GF-D8 (cell line): ENCODE measurements around the gene SERPINB6.
"Not testable (repeated sequence)": the region's sequence is repeated elsewhere in the genome, so short reads cannot be mapped to it uniquely, and the experiment has no call there.

Experiments
- DNase-seq: peaks from one replicate; lab custom pipeline; 2025; lab: John Stamatoyannopoulos, UW

The SERPINB6 gene

DNA sequence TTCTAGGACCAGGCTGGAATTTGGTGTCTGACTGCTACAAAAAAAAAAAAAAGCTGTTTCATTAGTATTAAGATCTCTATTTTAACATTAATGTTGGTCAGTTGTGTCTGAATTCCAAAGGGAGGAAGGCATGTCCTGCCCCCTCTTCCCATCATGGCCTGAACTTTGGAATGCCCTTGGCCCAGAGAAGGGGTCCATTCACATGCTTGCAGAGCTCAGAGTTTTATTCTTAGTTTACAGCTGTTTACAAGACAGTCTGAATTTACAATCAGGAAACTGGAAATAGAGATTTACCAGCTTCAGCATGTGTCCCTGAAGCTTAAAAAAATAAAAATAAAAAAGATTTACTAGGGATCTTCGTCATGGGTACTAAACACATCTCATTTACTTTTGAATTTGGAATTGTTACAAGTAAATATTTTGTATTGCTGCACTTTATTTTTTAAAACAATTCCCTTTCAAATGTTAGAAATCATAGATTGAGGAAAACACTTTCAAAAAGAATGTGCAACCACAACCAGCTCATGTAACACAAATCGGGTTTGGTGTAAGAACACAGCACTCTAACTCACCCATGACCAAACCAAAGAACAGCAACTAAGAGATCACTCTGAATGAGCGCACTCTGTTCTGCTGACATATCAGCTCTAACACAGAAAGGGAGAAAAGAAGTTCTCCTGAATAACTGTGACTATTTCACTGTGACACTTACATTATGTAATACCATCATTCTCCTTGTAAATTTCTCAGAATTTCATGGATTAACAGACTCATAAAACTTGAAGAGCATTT lies 6.6 kb upstream of the SERPINB6 start:
- no peak for DNase-seq

DNA sequence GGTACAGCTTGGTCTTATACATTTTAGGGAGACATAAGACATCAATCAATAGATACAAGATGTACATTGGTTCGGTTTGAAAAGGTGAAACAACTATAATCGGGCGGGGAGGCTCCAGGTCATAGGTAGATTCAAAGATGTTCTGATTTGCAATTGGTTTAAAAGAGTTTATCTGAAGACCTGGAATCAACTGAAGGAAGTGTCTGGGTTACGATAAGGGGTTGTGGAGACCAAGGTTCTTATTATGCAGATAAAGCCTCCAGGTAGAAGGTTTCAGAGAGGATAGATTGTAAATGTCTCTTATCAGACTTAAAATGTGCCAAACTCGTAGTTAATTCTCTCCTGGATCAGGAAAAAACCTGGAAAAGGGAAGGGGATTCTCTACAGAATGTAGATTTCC lies 5.9 kb upstream of the SERPINB6 start:
- no peak for DNase-seq

DNA sequence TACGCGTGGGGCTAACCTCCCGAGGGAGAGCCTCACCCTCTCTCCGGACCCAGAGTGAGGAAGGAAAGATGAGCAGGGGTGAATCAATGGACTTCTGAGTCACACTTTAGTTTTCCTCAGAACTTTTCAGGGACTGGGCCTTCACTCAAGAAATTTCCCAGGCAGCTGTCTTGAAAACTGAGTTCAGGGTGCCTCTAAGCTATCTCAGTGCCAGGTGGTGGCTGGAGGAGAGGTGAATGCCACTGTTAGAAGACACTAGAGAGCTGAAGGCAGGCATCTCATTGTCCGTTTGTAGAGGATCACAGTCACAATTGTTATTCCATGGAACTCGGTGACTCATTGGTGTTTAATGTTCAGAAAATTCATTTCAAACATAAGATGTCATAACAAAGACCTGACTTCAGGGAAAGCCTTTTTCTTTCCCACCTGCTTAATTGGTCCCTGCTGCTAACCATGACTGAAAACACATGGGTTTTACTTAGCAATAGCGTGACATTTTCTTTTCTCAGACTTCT lies 5.3 kb upstream of the SERPINB6 start:
- DNase-seq: no peak

DNA sequence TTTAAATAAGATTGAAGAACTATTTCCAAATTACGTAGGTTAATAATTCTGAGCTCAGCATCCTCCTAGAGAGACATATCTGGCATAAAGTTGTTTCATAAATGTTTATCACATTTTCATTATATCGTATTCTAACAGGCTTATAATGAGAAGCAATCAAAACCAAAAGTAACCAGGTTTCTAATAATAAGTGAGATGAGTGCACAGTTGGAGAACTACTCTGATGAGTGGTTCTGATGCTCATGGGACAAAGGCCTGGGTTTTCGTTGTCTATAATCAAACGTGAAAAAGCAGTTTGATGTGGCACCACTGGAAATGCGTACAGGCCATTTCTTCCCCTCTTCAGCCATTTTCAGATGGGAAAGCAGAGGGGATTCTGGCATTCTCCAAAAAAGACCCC lies 4.7 kb upstream of the SERPINB6 start:
- no peak for DNase-seq

DNA sequence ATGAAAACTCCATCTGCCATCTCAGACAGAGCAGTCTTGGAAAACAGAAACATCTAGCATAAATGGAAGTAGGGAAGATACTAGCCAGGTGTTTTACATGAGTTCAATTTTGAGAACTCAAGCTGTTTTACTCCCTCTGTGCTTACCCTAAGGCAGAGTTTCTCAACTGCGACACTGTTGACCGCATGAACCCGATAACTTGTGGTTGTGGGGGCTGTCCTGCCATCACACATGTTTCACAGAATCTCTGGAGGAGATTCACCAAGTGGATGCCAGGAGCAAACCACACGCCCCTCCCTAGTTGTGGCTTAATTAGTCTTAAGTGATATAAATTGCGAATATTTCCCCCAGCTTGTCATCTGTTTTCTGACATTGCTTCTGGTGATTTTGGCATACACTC lies 2.3 kb upstream of the SERPINB6 start:
- DNase-seq: peak; percentile 77

DNA sequence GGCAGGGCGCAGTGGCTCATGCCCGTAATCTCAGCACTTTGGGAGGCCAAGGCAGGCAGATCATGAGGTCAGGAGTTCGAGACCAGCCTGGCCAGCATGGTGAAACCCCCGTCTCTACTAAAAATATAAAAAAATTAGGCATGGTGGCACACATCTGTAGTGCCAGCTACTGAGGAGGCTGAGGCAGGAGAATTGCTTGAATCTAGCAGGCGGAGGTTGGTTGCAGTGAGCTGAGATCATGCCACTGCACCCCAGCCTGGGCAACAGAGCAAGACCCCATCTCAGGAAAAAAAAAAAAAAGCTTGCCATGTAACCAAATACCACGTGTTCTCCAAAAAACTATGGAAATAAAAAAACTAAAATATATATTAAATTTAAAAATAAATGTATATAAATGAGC lies 1.8 kb upstream of the SERPINB6 start:
- not testable (repeated sequence) for DNase-seq

DNA sequence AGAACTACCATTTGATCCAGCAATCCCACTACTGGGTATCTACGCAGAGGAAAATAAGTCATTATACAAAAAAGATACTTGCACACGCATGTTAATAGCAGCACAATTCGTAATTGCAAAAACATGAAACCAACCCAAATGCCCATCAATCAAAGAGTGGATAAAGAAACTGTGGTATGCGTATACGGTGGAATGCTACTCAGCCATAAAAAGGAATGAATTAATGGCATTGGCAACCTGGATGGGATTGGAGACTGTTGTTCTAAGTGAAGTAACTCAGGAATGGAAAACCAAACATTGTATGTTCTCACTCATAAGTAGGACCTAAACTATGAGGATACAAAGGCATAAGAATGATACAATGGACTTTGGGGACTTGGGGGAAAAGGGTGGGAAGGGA lies 1.3 kb upstream of the SERPINB6 start:
- not testable (repeated sequence) for DNase-seq

DNA sequence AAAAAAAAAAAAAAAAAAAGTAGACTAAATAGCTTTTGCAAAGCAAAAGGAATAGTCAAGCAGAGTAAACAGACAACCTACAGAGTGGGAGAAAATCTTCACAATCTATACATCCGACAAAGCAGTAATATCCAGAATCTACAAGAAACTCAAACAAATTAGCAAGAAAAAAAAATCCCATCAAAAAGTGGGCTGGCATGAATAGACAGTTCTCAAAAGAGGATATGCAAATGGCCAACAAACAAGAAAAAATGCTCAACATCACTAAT lies 786 bp upstream of the SERPINB6 start:
- DNase-seq: not testable (repeated sequence)

DNA sequence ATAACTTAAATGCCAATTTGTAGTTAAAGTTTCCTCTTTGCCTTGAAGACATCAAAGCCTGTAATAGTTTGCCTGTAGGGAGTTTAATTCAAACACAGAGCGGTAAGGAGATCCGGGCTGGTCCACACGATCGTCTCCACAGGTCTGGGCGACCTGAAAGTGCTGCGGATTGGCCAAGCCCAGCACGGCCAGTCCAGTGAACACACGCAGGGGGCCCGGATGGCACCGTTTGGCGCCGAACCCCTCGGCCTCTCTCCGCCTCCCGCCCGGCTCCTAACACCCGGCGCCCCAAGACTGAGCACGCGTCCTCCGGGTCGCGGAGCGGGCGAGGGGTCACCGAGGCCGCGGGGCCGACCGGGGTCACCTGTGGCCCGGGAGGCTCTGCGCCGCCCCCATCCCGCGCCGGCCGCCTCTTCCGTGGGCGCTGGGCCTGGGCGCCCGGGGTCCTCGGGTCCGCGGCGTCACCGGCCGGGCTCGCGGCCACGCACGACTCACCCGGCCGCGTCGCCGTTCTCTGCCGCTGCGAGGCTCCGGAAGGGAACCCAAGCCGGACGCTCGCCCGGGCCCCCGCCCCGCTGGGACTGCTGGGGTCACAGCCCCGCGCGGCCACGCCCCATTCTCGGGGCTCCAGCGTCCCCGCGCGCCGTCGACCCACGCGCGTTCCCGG lies 481 bp downstream of the SERPINB6 start:
- no peak for DNase-seq

DNA sequence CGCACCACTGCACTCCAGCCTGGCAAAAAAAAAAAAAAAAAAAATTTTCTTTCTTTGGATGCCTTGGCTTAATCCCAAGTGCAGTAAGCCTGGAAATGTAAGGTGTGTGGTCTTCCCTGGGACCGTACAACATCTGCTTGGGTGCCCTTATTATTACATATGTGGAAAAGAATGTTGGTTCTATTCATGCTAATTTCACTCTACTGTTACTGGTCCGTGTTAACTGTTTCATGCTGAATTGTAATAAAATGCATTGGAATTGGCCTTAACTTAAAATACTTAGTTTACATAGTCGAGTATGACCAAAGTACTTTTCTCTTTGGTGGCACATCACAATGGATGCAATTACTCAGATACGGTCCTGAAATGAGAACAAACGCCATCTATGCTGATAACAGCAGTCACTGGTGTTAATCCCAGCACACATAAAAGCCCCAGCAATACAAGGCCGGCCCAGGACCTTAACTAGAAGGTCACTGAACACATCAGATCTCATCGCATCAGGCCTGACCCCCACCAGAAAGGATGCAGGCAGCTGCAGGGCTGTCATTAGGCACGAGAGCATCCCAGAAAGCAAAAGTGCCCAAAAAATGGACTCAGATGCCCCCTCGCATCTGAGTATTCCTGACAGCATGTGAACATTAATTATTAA lies 1.2 kb downstream of the SERPINB6 start:
- no peak for DNase-seq

DNA sequence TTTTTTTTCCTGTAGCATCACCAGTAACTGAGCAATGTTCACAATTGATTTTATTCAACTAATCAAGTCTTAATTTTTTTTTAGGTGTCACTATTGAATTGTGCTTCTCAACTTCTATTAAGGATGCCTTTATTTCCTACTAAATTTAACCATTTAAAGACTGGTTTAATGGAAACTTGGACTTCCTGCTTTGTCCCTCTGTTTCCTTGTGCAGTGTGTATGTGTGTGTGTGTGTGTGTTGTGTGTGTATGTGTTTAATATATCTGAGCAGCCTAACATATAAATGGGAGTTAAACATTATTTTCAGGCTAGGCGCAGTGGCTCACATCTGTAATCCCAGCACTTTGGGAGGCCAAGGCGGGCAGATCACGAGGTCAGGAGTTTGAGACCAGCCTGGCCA lies 1.8 kb downstream of the SERPINB6 start:
- no peak for DNase-seq

DNA sequence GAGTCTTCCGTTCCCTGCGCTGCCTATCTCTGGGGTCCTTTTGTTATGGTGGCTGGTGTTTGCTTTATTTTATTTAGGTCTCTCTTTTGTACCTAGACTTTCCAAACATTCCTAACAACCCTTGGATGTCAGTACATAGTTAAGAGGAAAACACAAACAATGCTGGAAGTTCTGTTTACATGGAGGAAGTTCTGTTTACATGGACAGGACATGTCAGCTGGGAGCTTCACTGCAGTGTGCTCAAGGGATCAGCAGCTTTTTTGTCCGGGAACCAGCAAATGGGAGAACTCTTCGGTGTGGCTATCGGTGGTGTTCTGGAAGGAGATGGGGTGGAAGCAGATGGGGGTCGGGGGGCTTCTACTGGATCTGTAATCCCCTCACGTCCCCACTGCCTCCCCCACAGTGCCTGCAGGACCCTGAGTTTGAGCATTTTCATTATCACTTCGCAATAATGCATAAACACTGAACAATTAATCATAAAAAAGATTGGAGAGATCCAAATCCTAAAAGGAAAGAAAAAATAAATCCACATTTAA lies 2.7 kb downstream of the SERPINB6 start:
- no peak for DNase-seq

DNA sequence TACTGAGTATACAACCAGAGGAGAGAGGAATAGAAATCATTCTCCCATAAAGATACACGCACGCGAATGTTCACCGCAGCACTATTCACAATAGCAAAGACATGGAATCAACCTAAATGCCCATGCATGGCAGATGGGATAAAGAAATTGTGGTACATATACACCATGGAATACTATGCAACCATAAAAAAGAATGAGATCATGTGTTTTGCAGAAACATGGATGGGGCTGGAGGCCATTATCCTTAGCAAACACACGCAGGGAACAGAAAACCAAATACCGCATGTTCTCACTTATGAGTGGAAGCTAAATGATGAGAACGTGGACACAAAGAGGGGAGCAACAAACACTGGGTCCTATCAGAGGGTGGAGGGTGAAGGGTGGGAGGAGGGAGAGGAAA lies 3.4 kb downstream of the SERPINB6 start:
- DNase-seq: no peak

DNA sequence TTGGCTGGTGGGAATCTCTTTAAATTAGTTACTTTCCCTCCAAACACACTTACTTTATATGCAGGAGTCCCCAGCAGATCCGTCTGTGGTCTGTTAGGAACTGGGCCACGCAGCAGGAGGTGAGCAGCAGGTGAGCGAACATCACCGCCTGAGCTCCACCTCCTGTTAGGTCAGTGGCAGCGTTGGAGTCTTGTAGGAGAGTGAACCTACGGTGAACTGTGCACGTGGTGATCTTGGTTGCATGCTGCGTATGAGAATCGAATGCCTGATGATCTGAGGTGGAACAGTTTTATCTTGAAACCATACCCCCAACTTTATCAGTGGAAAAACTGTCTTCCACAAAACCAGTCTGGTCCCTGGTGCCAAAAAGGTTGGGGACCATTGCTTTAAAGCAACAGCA lies 5.0 kb downstream of the SERPINB6 start:
- DNase-seq: no peak

DNA sequence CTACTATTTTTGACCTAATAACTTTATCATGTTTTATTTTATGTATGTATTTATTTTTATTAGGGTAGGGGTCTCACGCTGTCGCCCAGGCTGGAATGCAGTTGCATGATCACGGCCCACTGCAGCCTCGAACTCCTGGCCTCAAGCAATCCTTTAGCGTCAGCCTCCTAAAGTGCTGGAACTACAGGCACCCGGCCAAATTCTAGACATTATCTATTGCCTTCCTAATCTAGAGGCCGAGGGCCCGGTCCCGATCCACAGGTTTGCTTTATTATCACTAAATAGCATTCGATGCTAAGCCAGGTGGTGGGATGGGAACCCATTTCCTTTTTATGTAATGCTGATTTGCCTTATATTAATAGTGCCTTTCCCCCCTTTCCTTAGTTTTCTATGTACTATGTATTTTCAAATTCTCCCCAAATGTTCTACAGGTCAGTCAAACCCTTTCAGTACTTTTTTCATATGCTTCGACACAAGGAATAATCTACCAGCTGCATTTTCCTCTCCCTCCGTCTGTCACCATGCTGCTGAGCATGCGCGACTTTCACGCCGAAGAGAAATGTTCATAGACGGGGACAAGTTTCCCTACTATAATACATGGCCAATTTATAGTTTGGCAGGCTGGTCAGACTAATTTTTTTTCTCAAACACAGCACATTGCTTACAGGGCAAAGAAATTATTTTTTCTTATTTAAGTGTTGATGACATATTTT lies 6.4 kb downstream of the SERPINB6 start:
- no peak for DNase-seq

DNA sequence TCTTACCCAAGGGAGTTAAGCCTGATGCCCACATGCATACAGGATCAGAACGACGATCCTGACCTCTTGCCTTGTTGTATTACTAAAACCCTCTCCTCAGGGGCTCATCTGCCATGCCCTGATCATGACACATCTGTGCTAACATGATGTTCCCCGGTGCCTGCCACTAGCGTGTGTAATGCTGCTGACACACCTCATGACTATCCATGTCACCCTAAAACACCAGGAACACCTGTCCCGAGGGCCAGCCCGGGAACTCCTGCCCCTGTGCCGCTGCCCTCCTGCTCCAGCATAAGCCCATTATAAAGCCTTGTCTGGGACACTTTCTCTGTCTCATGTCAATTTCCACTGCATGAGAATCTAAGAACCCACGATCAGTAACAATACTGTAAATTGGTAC lies 7.6 kb downstream of the SERPINB6 start:
- DNase-seq: no peak

DNA sequence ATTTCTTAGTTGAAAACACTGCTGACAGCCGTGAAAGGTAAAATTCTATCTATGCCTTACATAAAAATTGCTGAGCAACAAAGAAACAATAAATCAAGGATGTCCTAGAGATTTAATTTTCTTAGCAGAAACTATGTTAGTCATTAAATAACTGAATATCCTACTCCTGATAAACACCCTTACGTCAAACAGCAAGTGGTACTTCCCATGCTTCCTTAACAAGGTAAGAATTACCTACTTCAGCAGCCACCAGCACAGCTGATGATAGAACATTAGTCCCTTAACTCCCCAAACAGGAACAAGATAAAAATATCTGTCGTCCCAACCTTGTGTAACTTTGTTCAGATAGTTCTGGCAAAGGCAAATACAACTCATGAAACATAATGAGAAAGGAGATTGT lies 8.7 kb downstream of the SERPINB6 start:
- no peak for DNase-seq

DNA sequence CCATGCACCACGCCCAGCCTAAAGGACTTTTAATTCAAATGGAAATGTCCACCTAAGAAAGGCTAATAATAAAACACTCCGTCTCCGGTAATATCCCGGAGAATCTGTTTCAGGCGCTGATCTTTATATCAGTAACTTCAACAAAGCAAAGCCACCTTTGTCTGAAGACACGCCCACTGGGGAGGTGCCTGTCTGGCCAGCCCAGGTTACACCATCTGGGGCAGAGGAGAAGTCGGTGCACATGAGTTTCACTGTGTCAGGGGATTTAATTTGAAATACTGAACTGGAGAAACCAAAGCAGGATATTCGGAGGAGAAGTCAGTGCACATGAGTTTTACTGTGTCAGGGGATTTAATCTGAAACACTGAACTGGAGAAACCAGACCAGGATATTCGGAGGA lies 9.4 kb downstream of the SERPINB6 start:
- DNase-seq: no peak

DNA sequence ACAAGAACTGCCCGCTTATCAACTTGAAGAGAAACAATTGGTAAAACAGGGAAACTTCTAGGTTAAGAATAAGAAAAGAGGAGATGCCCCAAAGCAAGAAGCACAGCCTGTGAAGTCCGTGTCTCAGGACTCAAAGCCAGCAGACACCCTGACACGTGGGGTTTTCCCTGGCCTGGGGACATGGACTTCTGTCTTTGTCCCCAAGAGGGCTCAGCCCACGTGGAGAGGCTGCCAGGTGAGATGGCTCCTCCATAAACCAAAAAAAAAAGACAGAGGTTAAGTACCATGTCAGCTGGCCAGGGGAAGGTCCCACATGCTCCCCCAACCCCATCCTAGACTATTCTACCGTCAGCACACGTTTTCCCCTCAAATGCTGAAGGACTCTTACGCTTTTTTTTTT lies 9.9 kb downstream of the SERPINB6 start:
- DNase-seq: no peak

DNA sequence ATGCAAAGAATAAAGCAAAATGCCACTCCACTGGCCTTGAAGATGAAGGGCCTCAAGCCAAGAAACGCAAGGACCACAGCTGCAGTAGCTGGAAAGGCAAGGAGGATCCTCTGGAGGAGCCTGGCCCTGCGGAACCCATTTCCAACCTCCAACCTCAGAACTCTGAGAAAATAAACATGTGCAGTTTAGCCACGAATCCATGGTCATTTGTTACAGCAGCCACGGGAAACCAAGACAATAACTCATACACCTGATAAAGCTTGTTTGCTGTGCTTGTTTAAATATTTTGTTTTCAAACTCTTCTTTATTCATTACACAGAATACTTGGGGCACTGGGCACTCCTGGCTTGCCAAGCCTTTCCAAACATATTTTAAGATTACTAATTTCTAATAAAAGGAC lies 10.4 kb downstream of the SERPINB6 start:
- DNase-seq: no peak

DNA sequence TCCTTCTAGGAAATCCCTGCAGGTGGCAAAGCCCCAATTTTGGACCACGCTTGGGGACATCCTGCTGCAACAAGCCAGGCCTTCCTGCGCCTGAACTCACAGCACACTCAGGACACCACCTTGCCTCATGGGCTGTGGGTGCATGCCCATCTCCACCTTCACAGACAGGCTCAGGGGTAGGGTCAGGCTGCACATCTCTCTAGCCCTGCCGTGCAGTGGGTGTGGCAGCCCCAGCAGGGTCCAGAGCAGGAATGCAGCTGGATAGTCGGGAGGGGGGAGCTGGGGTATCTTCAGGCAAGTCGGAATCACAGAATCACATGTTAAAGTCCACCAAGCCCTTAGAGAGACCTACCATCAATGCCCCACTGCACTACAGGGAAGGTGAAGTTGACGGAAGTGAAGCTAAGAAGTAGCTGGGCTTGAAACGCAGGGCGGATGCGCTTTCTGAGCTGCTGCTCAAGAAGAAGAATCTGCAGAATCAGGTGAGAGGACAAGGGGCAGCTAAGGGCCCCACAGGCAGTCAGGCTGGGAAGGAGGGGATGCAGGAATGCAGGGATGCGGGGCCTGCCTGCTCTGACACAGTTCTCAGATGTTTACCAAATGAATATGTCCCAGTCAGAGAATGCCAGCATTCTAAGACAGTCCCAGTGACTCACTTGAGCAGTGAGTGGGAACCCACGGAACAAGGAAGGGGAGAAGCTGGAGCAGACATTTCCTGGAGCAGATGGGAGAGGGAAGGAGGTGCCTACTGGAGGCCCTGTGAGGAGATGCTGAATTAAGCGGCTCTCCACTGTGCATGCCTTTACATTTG lies 11.3 kb downstream of the SERPINB6 start:
- no peak for DNase-seq

DNA sequence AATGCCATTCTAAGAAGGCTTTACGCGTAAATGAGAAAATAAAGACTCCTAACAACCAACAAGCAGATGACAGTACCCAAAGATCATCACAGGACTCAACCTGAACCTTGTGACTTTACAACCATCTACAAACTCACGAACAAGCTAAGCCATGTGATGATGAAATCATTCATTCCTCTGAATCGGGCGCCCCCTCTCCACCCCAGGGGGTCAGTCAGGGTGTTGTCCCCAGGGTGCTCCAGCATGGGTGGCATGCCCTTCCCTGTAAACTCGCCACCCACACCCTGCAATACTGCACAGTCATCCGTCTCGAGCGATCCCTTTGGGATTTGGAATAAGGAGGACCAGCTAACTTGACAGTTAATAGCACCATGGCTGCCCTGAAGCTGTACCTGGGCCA lies 12.6 kb downstream of the SERPINB6 start:
- no peak for DNase-seq
